ENCODE measurements around the gene TRIM33. TPM values are rescaled to one million over a fixed set of nuclear protein-coding genes. Genes with fewer than 3 reads are reported as not detected.

The TRIM33 gene
- polyA plus RNA-seq, 4 donors: 6.9 to 27.5 (median 11.0) TPM

DNA sequence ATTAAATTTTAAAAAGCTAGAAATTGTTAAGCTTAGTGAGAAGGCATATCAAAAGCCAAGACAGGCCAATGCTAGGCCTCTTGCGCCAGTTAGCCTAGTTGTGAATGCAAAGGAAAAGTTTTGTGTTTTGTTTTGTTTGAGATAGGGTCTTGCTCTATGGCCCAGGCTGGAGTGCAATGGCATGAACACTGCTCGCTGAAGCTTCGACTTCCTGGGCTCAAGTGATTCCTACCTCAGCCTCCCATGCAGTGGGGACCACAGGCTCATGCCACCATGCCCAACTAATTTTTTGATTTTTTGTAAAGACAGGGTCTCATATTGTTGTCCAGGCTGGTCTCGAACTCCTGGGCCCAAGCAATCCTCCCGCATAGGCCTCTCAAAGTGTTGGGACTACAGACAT, 40.3 kb downstream of the TRIM33 start:
- H3K9me3 ChIP-seq (ENCODE audit: control insufficient read depth in 2 of 2, insufficient read depth in 1 of 2, low read depth in 1 of 2, low read length in 1 of 2): peaks cover 0 to 11% of the 10 kb centered on the region in 2 donors
- H3K4me1 ChIP-seq (ENCODE audit: control insufficient read depth in 3 of 3, insufficient read depth in 2 of 3, low read depth in 1 of 3, low read length in 2 of 3): peaks cover 0 to 17% (median 0%) of the 10 kb centered on the region in 3 donors
- no peak overlapping the region for H3K4me3 ChIP-seq (ENCODE audit: low read depth in 1 of 3, low read length in 3 of 3)
- WGBS, 3 donors: 78 to 80% (median 79%) methylated on average over 5 of the region's 5 CpGs
- DNase-seq (no peak), FAIRE-seq (no peak)
- H3K36me3 ChIP-seq (ENCODE audit: control insufficient read depth in 3 of 3, insufficient read depth in 2 of 3, low read depth in 1 of 3, low read length in 3 of 3): peaks cover 0 to 10% (median 0%) of the 10 kb centered on the region in 3 donors
- H3K27ac ChIP-seq (ENCODE audit: low read depth in 1 of 3, low read length in 2 of 3): no peak overlapping the region
- no peaks in the 10 kb centered on the region for H3K27me3 ChIP-seq (ENCODE audit: control insufficient read depth in 3 of 3, insufficient read depth in 3 of 3, low read length in 3 of 3)

DNA sequence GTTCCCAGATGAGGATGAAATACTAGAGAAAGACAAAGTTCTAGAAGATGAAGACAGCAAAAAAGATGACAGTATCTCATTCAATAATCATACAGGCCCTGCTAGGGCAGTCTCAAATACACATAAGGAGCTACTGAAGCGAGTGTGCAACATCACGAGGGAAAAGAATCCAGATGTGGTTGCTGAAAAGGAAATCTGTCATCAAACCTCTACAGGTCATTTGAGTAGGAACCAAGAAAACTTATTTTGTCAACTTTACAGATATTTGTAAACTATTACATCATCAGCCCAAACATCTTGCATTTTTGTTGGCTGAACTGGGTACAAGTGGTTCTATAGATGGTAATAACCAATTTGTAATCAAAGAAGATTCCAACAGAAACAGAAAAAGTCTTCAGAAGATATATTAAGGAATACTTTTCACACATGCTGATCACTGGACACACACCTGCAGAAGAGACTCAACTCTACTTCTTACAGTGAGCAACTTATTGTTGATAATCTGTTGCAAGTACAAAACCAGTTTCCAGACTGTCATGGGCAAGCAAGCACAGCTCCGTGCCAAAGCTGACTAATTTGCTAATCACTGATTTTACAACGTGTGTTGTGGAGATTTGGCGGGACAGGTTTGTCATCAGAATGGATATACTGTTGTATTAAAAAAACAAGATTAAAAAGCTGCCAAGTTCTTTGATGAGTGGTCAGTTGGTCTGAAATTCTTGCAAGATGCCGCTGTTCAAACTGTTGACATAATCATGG, 42.1 kb downstream of the TRIM33 start:
- H3K27me3 ChIP-seq (ENCODE audit: control insufficient read depth in 3 of 3, insufficient read depth in 3 of 3, low read length in 3 of 3): no peaks in the 10 kb centered on the region
- no peak overlapping the region for H3K27ac ChIP-seq (ENCODE audit: low read depth in 1 of 3, low read length in 2 of 3)
- WGBS, 3 donors: 56 to 60% (median 57%) methylated on average over 6 of the region's 6 CpGs
- no peak for FAIRE-seq
- no peak overlapping the region for H3K4me3 ChIP-seq (ENCODE audit: low read depth in 1 of 3, low read length in 3 of 3)
- peaks cover 0 to 8% of the 10 kb centered on the region in 2 donors for H3K9me3 ChIP-seq (ENCODE audit: control insufficient read depth in 2 of 2, insufficient read depth in 1 of 2, low read depth in 1 of 2, low read length in 1 of 2)
- H3K4me1 ChIP-seq (ENCODE audit: control insufficient read depth in 3 of 3, insufficient read depth in 2 of 3, low read depth in 1 of 3, low read length in 2 of 3): peaks cover 0 to 17% (median 0%) of the 10 kb centered on the region in 3 donors
- DNase-seq: no peak
- peaks cover 0 to 9% (median 0%) of the 10 kb centered on the region in 3 donors for H3K36me3 ChIP-seq (ENCODE audit: control insufficient read depth in 3 of 3, insufficient read depth in 2 of 3, low read depth in 1 of 3, low read length in 3 of 3)

- Histone ChIP-seq H3K27ac (ENCODE audit: low read depth in 1 of 3, low read length in 2 of 3) (no peak overlapping the region), H3K27me3 (ENCODE audit: control insufficient read depth in 3 of 3, insufficient read depth in 3 of 3, low read length in 3 of 3) (no peaks in the 10 kb centered on the region), H3K4me1 (ENCODE audit: control insufficient read depth in 3 of 3, insufficient read depth in 2 of 3, low read depth in 1 of 3, low read length in 2 of 3) (peaks cover 0 to 17% (median 0%) of the 10 kb centered on the region in 3 donors), H3K9me3 (ENCODE audit: control insufficient read depth in 2 of 2, insufficient read depth in 1 of 2, low read depth in 1 of 2, low read length in 1 of 2) (peaks cover 0 to 2% of the 10 kb centered on the region in 2 donors), H3K4me3 (ENCODE audit: low read depth in 1 of 3, low read length in 3 of 3) (no peak overlapping the region), H3K36me3 (ENCODE audit: control insufficient read depth in 3 of 3, insufficient read depth in 2 of 3, low read depth in 1 of 3, low read length in 3 of 3) (peaks cover 0 to 11% (median 0%) of the 10 kb centered on the region in 3 donors)
- FAIRE-seq (no peak), DNase-seq (no peak)
- WGBS, 3 donors: 65 to 81% (median 67%) methylated on average over 3 of the region's 3 CpGs
Observed at GRCh38 chr1:114468047-114468446, 43.0 kb downstream of the TRIM33 start.

- no peak overlapping the region for H3K4me3 ChIP-seq (ENCODE audit: low read depth in 1 of 3, low read length in 3 of 3)
- H3K27ac ChIP-seq (ENCODE audit: low read depth in 1 of 3, low read length in 2 of 3): no peak overlapping the region
- no peaks in the 10 kb centered on the region for H3K27me3 ChIP-seq (ENCODE audit: control insufficient read depth in 3 of 3, insufficient read depth in 3 of 3, low read length in 3 of 3)
- H3K36me3 ChIP-seq (ENCODE audit: control insufficient read depth in 3 of 3, insufficient read depth in 2 of 3, low read depth in 1 of 3, low read length in 3 of 3): peaks cover 0 to 10% (median 0%) of the 10 kb centered on the region in 3 donors
- peaks cover 0 to 2% of the 10 kb centered on the region in 2 donors for H3K9me3 ChIP-seq (ENCODE audit: control insufficient read depth in 2 of 2, insufficient read depth in 1 of 2, low read depth in 1 of 2, low read length in 1 of 2)
- DNase-seq: peak in 1 of 2 donors; percentile 21
- H3K4me1 ChIP-seq (ENCODE audit: control insufficient read depth in 3 of 3, insufficient read depth in 2 of 3, low read depth in 1 of 3, low read length in 2 of 3): peaks cover 0 to 17% (median 0%) of the 10 kb centered on the region in 3 donors
- WGBS, 3 donors: 96 to 98% (median 97%) methylated on average over 1 of the region's 1 CpG
- FAIRE-seq: no peak
Observed at GRCh38 chr1:114467491-114467890, 43.5 kb downstream of the TRIM33 start.

GRCh38 chr1:114466334-114467014, 44.5 kb downstream of the TRIM33 start:
- peaks cover 0 to 8% (median 0%) of the 10 kb centered on the region in 3 donors for H3K36me3 ChIP-seq (ENCODE audit: control insufficient read depth in 3 of 3, insufficient read depth in 2 of 3, low read depth in 1 of 3, low read length in 3 of 3)
- WGBS, 3 donors: 89 to 91% (median 90%) methylated on average over 14 of the region's 14 CpGs
- no peak overlapping the region for H3K27ac ChIP-seq (ENCODE audit: low read depth in 1 of 3, low read length in 2 of 3)
- H3K4me1 ChIP-seq (ENCODE audit: control insufficient read depth in 3 of 3, insufficient read depth in 2 of 3, low read depth in 1 of 3, low read length in 2 of 3): peaks cover 0 to 17% (median 0%) of the 10 kb centered on the region in 3 donors
- no peaks in the 10 kb centered on the region for H3K27me3 ChIP-seq (ENCODE audit: control insufficient read depth in 3 of 3, insufficient read depth in 3 of 3, low read length in 3 of 3)
- DNase-seq (peak in 1 of 2 donors; percentile 53), FAIRE-seq (no peak)
- H3K4me3 ChIP-seq (ENCODE audit: low read depth in 1 of 3, low read length in 3 of 3): no peak overlapping the region
- no peaks in the 10 kb centered on the region for H3K9me3 ChIP-seq (ENCODE audit: control insufficient read depth in 2 of 2, insufficient read depth in 1 of 2, low read depth in 1 of 2, low read length in 1 of 2)

GRCh38 chr1:114462963-114463362, 48.0 kb downstream of the TRIM33 start:
- 83 to 93% (median 90%) methylated on average over 1 of the region's 1 CpG for WGBS, 3 donors

DNA sequence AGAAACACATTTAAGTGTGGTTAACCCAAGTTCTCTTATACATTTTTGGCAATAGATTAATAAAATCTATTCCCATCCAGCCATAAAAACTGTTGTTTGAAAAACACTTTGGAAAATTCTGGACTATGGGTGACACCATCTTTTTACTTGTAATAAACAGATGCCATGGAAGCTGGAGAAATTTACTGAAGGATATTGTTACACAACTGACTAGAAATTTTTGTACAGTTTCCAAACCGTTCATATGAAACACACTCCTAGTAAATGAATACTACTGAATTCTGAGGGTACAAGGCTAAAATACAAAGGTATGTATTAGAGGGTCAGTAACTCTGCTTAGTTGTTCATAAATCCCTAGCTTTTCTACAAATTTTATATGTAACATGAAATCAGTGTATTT, 48.7 kb downstream of the TRIM33 start:
- WGBS, 3 donors: 91 to 96% (median 94%) methylated on average over 1 of the region's 1 CpG
- no peaks in the 10 kb centered on the region for H3K9me3 ChIP-seq (ENCODE audit: control insufficient read depth in 2 of 2, insufficient read depth in 1 of 2, low read depth in 1 of 2, low read length in 1 of 2)

More at GRCh38 chr1:114462963-114463362, 48.0 kb downstream of the TRIM33 start:
- Histone ChIP-seq H3K4me1 (ENCODE audit: control insufficient read depth in 3 of 3, insufficient read depth in 2 of 3, low read depth in 1 of 3, low read length in 2 of 3) (peaks cover 0 to 9% (median 0%) of the 10 kb centered on the region in 3 donors), H3K36me3 (ENCODE audit: control insufficient read depth in 3 of 3, insufficient read depth in 2 of 3, low read depth in 1 of 3, low read length in 3 of 3) (peaks cover 0 to 4% (median 2%) of the 10 kb centered on the region in 3 donors), H3K9me3 (ENCODE audit: control insufficient read depth in 2 of 2, insufficient read depth in 1 of 2, low read depth in 1 of 2, low read length in 1 of 2) (no peaks in the 10 kb centered on the region), H3K27ac (ENCODE audit: low read depth in 1 of 3, low read length in 2 of 3) (no peak overlapping the region), H3K4me3 (ENCODE audit: low read depth in 1 of 3, low read length in 3 of 3) (no peak overlapping the region), H3K27me3 (ENCODE audit: control insufficient read depth in 3 of 3, insufficient read depth in 3 of 3, low read length in 3 of 3) (no peaks in the 10 kb centered on the region)
- no peak for FAIRE-seq
- no peak for DNase-seq

GRCh38 chr1:114458237-114458777, 52.7 kb downstream of the TRIM33 start:
- peaks cover 3 to 14% (median 4%) of the 10 kb centered on the region in 3 donors for H3K36me3 ChIP-seq (ENCODE audit: control insufficient read depth in 3 of 3, insufficient read depth in 2 of 3, low read depth in 1 of 3, low read length in 3 of 3)
- DNase-seq (peak in 1 of 2 donors; percentile 39), FAIRE-seq (no peak)
- H3K4me1 ChIP-seq (ENCODE audit: control insufficient read depth in 3 of 3, insufficient read depth in 2 of 3, low read depth in 1 of 3, low read length in 2 of 3): peaks cover 0 to 3% (median 0%) of the 10 kb centered on the region in 3 donors
- H3K4me3 ChIP-seq (ENCODE audit: low read depth in 1 of 3, low read length in 3 of 3): no peak overlapping the region
- H3K9me3 ChIP-seq (ENCODE audit: control insufficient read depth in 2 of 2, insufficient read depth in 1 of 2, low read depth in 1 of 2, low read length in 1 of 2): no peaks in the 10 kb centered on the region
- H3K27me3 ChIP-seq (ENCODE audit: control insufficient read depth in 3 of 3, insufficient read depth in 3 of 3, low read length in 3 of 3): no peaks in the 10 kb centered on the region
- peak overlapping the region in 1 of 3 donors; percentile 22 for H3K27ac ChIP-seq (ENCODE audit: low read depth in 1 of 3, low read length in 2 of 3)

More for the DNA sequence above, 48.7 kb downstream of the TRIM33 start:
- FAIRE-seq (no peak), DNase-seq (no peak)
- Histone ChIP-seq H3K27ac (ENCODE audit: low read depth in 1 of 3, low read length in 2 of 3) (no peak overlapping the region), H3K4me1 (ENCODE audit: control insufficient read depth in 3 of 3, insufficient read depth in 2 of 3, low read depth in 1 of 3, low read length in 2 of 3) (peaks cover 0 to 8% (median 0%) of the 10 kb centered on the region in 3 donors), H3K36me3 (ENCODE audit: control insufficient read depth in 3 of 3, insufficient read depth in 2 of 3, low read depth in 1 of 3, low read length in 3 of 3) (peaks cover 0 to 6% (median 4%) of the 10 kb centered on the region in 3 donors), H3K27me3 (ENCODE audit: control insufficient read depth in 3 of 3, insufficient read depth in 3 of 3, low read length in 3 of 3) (no peaks in the 10 kb centered on the region), H3K4me3 (ENCODE audit: low read depth in 1 of 3, low read length in 3 of 3) (no peak overlapping the region)

All from small intestine (tissue), 7 donors.